WTC11 (cell line): ENCODE measurements around the gene TARDBP. TPM values are rescaled to one million over a fixed set of nuclear protein-coding genes. Genes with fewer than 3 reads are reported as not detected.

Source experiments
- ATAC-seq: fragments of 200-7000 bp; cut with Tn5 transposase; 2 replicates; pipeline ENCODE4 v1.10.0; 2021; ENCODE audit warnings: mild to moderate bottlenecking, moderate library complexity
- CTCF ChIA-PET: fragments of 300-600 bp; sonication (Branson Sonifier 250); formaldehyde crosslinking; loops from one replicate; lab custom pipeline; 2021; ENCODE audit warnings: antibody characterized with exemption; lab: Charles Lee
- POLR2A ChIA-PET: fragments of 350-600 bp; sonication (Branson Sonifier 250); formaldehyde crosslinking; loops from one replicate; lab custom pipeline; 2021; ENCODE audit warnings: antibody characterized with exemption; lab: Charles Lee
- DNase-seq: peaks from one replicate; pipeline ENCODE4 v3.0.0; 2021; ENCODE audit warnings: low spot score
- H3K27ac Mint-ChIP-seq: 2 replicates; pipeline ENCODE4 v1.8.0; 2021; ENCODE audit warnings: mixed read lengths
- H3K27me3 Mint-ChIP-seq: 2 replicates; pipeline ENCODE4 v1.8.0; 2021; ENCODE audit warnings: low read depth, mild to moderate bottlenecking, moderate library complexity, mixed read lengths
- H3K36me3 Mint-ChIP-seq: 2 replicates; pipeline ENCODE4 v1.8.0; 2021; ENCODE audit warnings: mixed read lengths
- H3K4me1 Mint-ChIP-seq: 2 replicates; pipeline ENCODE4 v1.8.0; 2022; ENCODE audit warnings: mixed read lengths
- H3K4me3 Mint-ChIP-seq: 2 replicates; pipeline ENCODE4 v1.8.0; 2021; ENCODE audit warnings: mild to moderate bottlenecking, moderate library complexity, mixed read lengths
- H3K9me3 Mint-ChIP-seq: 2 replicates; pipeline ENCODE4 v1.8.0; 2021; ENCODE audit warnings: mixed read lengths
- AR ChIP-seq: fragments of 250-450 bp; sonication (Bioruptor Pico); IDR thresholded peaks from 2 replicates; pipeline ENCODE4 v1.9.0; 2021; ENCODE audit warnings: mild to moderate bottlenecking
- CREB1 ChIP-seq: sonication (generic); formaldehyde crosslinking; IDR thresholded peaks from 2 replicates; pipeline ENCODE4 v1.8.0; 2023; ENCODE audit warnings: mild to moderate bottlenecking, missing genetic modification reagents
- ELF4 ChIP-seq: sonication (generic); formaldehyde crosslinking; IDR thresholded peaks from 2 replicates; pipeline ENCODE4 v1.8.1; 2022; ENCODE audit warnings: low read depth, mild to moderate bottlenecking, moderate library complexity, missing genetic modification reagents
- ESRRA ChIP-seq: sonication (generic); formaldehyde crosslinking; IDR thresholded peaks from 2 replicates; pipeline ENCODE4 v1.8.1; 2022; ENCODE audit warnings: mild to moderate bottlenecking, missing genetic modification reagents, borderline replicate concordance
- ETV6 ChIP-seq: sonication (generic); formaldehyde crosslinking; IDR thresholded peaks from 2 replicates; pipeline ENCODE4 v1.8.1; 2022; ENCODE audit warnings: mild to moderate bottlenecking, missing genetic modification reagents
- GABPB1 ChIP-seq: sonication (generic); formaldehyde crosslinking; IDR thresholded peaks from 2 replicates; pipeline ENCODE4 v1.8.1; 2023; ENCODE audit warnings: mild to moderate bottlenecking, missing genetic modification reagents
- HMGA2 ChIP-seq: fragments of 250-450 bp; sonication (Bioruptor Pico); IDR thresholded peaks from 2 replicates; pipeline ENCODE4 v1.4.0; 2021; ENCODE audit warnings: mild to moderate bottlenecking, moderate library complexity
- HMGXB4 ChIP-seq: sonication (generic); formaldehyde crosslinking; IDR thresholded peaks from 2 replicates; pipeline ENCODE4 v1.8.1; 2023; ENCODE audit warnings: mild to moderate bottlenecking, moderate library complexity, missing genetic modification reagents
- IRF1 ChIP-seq: sonication (generic); formaldehyde crosslinking; IDR thresholded peaks from 2 replicates; pipeline ENCODE4 v1.8.0; 2023; ENCODE audit warnings: missing genetic modification reagents
- MLX ChIP-seq: sonication (generic); formaldehyde crosslinking; IDR thresholded peaks from 2 replicates; pipeline ENCODE4 v1.8.1; 2023; ENCODE audit warnings: mild to moderate bottlenecking, missing genetic modification reagents, moderate library complexity
- NFE2L1 ChIP-seq: sonication (generic); formaldehyde crosslinking; IDR thresholded peaks from 2 replicates; pipeline ENCODE4 v1.8.1; 2023; ENCODE audit warnings: missing genetic modification reagents
- NFYB ChIP-seq: sonication (generic); formaldehyde crosslinking; conservative IDR thresholded peaks from 2 replicates; pipeline ENCODE4 v1.8.0; 2022; ENCODE audit warnings: low read depth, missing genetic modification reagents
- PRDM15 ChIP-seq: sonication (generic); formaldehyde crosslinking; IDR thresholded peaks from 2 replicates; pipeline ENCODE4 v1.8.0; 2022; ENCODE audit warnings: missing genetic modification reagents
- STAT6 ChIP-seq: sonication (generic); formaldehyde crosslinking; conservative IDR thresholded peaks from 2 replicates; pipeline ENCODE4 v1.8.1; 2023; ENCODE audit warnings: mild to moderate bottlenecking, low read depth, missing genetic modification reagents, moderate library complexity
- ZNF232 ChIP-seq: sonication (generic); formaldehyde crosslinking; IDR thresholded peaks from 2 replicates; pipeline ENCODE4 v1.8.0; 2022; ENCODE audit warnings: mild to moderate bottlenecking, missing genetic modification reagents
- ZNF281 ChIP-seq: sonication (generic); formaldehyde crosslinking; IDR thresholded peaks from 2 replicates; pipeline ENCODE4 v1.8.0; 2023; ENCODE audit warnings: mild to moderate bottlenecking, missing genetic modification reagents
- total RNA-seq: library from RNA; stranded (reverse); gene quantifications from 3 replicates; pipeline ENCODE4 v1.2.3, GENCODE V29; 2021

The TARDBP gene
- total RNA-seq, 1 experiment from 2014 or later: 228 TPM

- ATAC-seq (no peak), DNase-seq (peak; percentile 3)
- no peaks in the 10 kb centered on the region for H3K27me3 Mint-ChIP-seq
- H3K4me1 Mint-ChIP-seq: peaks cover 5% of the 10 kb centered on the region
- TF ChIP-seq NFYB (CRISPR knock-in tag) (no peak), AR (CRISPR knock-in tag) (no peak), CREB1 (CRISPR knock-in tag) (no peak), HMGXB4 (CRISPR knock-in tag) (no peak), ESRRA (CRISPR knock-in tag) (no peak), PRDM15 (CRISPR knock-in tag) (no peak)
- POLR2A ChIA-PET: no interaction called here
- CTCF ChIA-PET: interaction anchor here (0.9 to 2.5 kb wide), 1 partner anchor 31 kb away, joined by 5 to 16 read pairs; no protein-coding TSS in a partner anchor
- no peak overlapping the region for H3K27ac Mint-ChIP-seq
- peaks cover 76% of the 10 kb centered on the region for H3K36me3 Mint-ChIP-seq
- H3K9me3 Mint-ChIP-seq: no peaks in the 10 kb centered on the region
- H3K4me3 Mint-ChIP-seq: no peak overlapping the region
These were observed 56.4 kb downstream of the TARDBP start for GRCh38 chr1:11068600-11069473.

- no peaks in the 10 kb centered on the region for H3K9me3 Mint-ChIP-seq
- H3K4me3 Mint-ChIP-seq: no peak overlapping the region
- CTCF ChIA-PET: interaction anchor here (0.9 to 2.5 kb wide), 2 partner anchors 33 to 171 kb away, joined by 3 to 16 read pairs; no protein-coding TSS in a partner anchor
- H3K4me1 Mint-ChIP-seq: peaks cover 5% of the 10 kb centered on the region
- DNase-seq (no peak), ATAC-seq (no peak)
- peaks cover 81% of the 10 kb centered on the region for H3K36me3 Mint-ChIP-seq
- H3K27ac Mint-ChIP-seq: no peak overlapping the region
- H3K27me3 Mint-ChIP-seq: no peaks in the 10 kb centered on the region
- POLR2A ChIA-PET: no interaction called here
- no peak for TF ChIP-seq HMGA2
- TF ChIP-seq ZNF232 (CRISPR knock-in tag): no peak
- no peak for TF ChIP-seq ZNF281 (CRISPR knock-in tag)
- TF ChIP-seq IRF1 (CRISPR knock-in tag): no peak
- TF ChIP-seq STAT6: no peak
- TF ChIP-seq ETV6: no peak
- TF ChIP-seq GABPB1 (CRISPR knock-in tag): no peak
- TF ChIP-seq NFE2L1 (CRISPR knock-in tag): no peak
- TF ChIP-seq ELF4 (CRISPR knock-in tag): no peak
- TF ChIP-seq MLX: no peak
These were observed 58.4 kb downstream of the TARDBP start for GRCh38 chr1:11070876-11071275.
